GM12891 (cell line): Measurements from ENCODE around the gene GDAP1L1.

Source experiments
- POLR2A ChIP-seq: IDR thresholded peaks from 2 replicates; pipeline ENCODE4 v1.6.1; 2011; ENCODE audit warnings: low read depth, low read length, control low read depth
- POLR2AphosphoS5 ChIP-seq: IDR thresholded peaks from 2 replicates; pipeline ENCODE4 v1.6.1; 2011; ENCODE audit warnings: low read depth, low read length, control low read depth
- TAF1 ChIP-seq: IDR thresholded peaks from 2 replicates; pipeline ENCODE4 v1.6.1; 2011; ENCODE audit warnings: low read depth, low read length, control low read depth

DNA sequence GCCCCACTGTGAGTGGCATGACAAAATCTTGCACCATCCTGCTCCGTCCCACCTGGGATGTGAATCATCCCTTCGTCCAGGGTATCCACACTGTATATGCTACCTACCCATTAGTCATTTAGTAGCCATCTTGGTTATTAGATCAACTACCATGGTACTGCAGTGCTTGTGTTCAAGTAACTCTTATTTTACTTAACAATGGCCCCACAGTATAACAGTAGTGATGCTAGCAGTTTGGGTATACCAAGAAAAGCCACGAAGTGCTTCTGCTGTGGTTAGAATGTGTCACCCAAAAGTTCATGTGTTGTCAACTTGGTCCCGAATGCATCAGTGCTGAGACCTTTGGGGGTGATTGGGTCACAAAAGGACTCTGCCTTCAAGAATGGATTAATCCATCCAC lies 48.2 kb upstream of the GDAP1L1 start:
- TF ChIP-seq POLR2A = no peak
- TF ChIP-seq POLR2AphosphoS5 = no peak
- TF ChIP-seq TAF1 = no peak
